GM18867 (cell line): ENCODE data around the gene CHCHD10.
"Not testable (repeated sequence)": the region's sequence is repeated elsewhere in the genome, so short reads cannot be mapped to it uniquely, and the experiment has no call there.

Source experiments
- ATAC-seq: cut with Tn5 transposase; IDR thresholded peaks from one replicate; pipeline ENCODE4 v1.9.1; 2021; ENCODE audit warnings: mild to moderate bottlenecking, moderate library complexity; ENCODE audit not compliant: unreplicated experiment

CHCHD10 gene

GRCh38 chr22:23751441-23751996 is 16.3 kb downstream of the CHCHD10 start:
- peak; percentile 20 for ATAC-seq

- peak; percentile 81 for ATAC-seq
Observed at GRCh38 chr22:23750714-23751440, 16.9 kb downstream of the CHCHD10 start, which contains the start of gene ZNF70. Gene ZNF70 (minus strand): TSS chr22:23751112. CDS start chr22:23745140, 5,972 bp downstream.

- ATAC-seq, result no peak
Observed at GRCh38 chr22:23750367-23750713, 17.4 kb downstream of the CHCHD10 start.

- ATAC-seq, result no peak
Observed at GRCh38 chr22:23749841-23750301, 17.9 kb downstream of the CHCHD10 start.

- no peak for ATAC-seq
Observed at GRCh38 chr22:23745791-23746190, 22.0 kb downstream of the CHCHD10 start.

GRCh38 chr22:23744485-23744884 is 23.3 kb downstream of the CHCHD10 start:
- no peak for ATAC-seq

GRCh38 chr22:23744001-23744400 is 23.8 kb downstream of the CHCHD10 start:
- no peak for ATAC-seq

- no peak for ATAC-seq
Observed at GRCh38 chr22:23743303-23743705, 24.5 kb downstream of the CHCHD10 start.

- ATAC-seq, result no peak
Observed at GRCh38 chr22:23742505-23743264, 25.1 kb downstream of the CHCHD10 start.

GRCh38 chr22:23737696-23738095 is 30.1 kb downstream of the CHCHD10 start:
- ATAC-seq, result no peak

GRCh38 chr22:23728108-23728507 is 39.7 kb downstream of the CHCHD10 start:
- not testable (repeated sequence) for ATAC-seq

- no peak for ATAC-seq
Observed at GRCh38 chr22:23722724-23723123, 45.0 kb downstream of the CHCHD10 start.

- ATAC-seq, result no peak
Observed at GRCh38 chr22:23722160-23722559, 45.6 kb downstream of the CHCHD10 start.

- no peak for ATAC-seq
Observed at GRCh38 chr22:23720855-23721254, 46.9 kb downstream of the CHCHD10 start.

GRCh38 chr22:23718371-23719165 is 49.2 kb downstream of the CHCHD10 start:
- ATAC-seq, result no peak

GRCh38 chr22:23716811-23717801 is 50.7 kb downstream of the CHCHD10 start:
- ATAC-seq, result peak; percentile 89
